GM19240 (cell line): ENCODE results near the gene STX4.
A peak's percentile ranks its signal among the peaks of the same experiment; 100 is the strongest.

ENCODE experiments used
- DNase-seq: peaks from one replicate; pipeline ENCODE4 v3.0.0; 2011; ENCODE audit warnings: low spot score; ENCODE audit not compliant: insufficient read length

STX4 gene

DNA sequence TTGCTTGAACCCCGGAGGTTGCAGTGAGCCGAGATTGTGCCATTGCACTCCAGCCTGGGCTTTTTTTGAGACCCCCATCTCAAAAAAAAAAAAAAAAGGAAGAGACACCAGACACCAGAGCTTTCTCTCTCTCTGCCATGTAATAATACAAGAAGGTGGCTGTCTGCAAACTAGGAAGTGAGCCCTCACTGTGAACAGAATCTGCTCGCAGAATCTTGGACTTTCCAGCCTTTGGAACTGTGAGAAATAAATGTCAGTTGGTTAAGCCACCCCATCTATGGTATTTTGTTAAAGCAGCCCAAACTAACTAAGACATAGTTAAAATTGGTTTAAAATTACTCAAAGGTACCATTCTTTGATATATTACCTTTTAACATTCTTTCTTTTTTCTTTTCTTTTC, 12.8 kb upstream of the STX4 start:
- no peak for DNase-seq

DNA sequence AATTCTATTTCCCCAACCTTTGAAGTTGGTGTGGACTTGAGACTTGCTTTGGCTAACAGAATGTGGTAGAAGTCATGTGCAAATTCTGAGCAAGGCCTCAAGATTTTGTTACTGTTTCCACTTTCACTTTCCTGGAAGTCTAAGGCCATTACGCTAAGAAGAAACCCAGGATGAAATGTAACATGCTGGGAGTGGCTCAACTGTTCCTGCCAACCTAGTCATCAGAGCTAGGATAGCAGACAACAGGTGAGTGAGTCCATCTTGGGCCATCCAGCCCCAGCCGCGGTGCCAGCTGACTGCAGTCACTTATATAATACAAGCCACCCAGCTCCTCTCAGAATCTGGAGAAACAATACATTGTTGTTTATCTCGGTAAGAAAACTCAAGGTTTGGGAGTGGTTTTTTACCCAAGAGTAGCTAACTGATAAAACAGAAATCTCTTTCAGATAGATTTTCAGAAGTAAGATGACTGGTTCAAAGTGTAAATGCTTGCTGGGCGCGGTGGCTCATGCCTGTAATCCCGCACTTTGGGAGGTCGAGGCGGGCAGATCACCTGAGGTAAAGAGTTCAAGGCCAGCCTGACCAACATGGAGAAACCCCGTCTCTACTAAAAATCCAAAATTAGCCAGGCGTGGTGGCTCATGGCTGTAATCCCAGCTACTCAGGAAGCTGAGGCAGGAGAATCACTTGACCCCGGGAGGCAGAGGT, 10.7 kb upstream of the STX4 start:
- DNase-seq = no peak

DNA sequence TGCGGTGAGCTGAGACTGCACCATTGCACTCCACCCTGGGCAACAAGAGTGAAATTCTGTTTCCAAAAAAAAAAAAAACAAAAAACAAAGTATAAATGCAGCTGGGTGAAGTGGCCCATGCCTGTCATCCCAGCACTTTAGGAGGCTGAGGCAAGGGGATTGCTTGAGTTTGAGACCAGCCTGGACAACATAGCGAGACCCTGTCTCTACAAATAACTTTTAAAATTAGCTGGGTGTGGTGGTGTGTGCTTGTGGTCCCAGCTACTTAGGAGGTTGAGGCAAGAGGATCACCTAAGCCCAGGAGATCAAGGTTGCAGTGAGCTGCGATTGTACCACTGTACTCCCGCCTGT, 10.1 kb upstream of the STX4 start:
- DNase-seq = no peak

DNA sequence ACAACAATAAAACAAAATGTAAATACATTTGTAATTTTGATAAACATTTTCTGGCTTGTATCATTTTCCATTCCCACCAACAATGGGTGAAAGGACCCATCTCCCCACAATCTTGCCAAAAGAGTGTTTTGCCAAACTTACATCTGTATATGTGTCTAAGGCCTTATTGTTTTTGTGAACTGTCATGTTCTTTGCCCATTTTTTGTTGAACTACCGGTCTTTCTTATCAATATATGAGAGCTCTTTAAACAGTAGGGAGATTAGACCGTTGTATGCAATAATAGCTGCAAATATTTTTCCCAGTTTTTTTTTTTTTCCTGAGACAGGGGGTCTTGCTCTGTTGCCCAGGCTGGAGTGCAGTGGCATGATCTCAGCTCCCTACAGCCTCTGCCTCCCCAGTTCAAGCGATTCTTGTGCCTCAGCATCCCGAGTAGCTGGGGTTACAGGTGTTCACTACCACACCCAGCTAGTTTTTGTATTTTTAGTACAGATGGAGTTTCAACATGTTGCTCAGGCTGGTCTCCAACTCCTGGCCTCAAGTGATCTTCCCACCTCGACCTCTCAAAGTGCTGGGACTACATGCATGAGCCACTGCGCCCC, 9.6 kb upstream of the STX4 start:
- DNase-seq = no peak

DNA sequence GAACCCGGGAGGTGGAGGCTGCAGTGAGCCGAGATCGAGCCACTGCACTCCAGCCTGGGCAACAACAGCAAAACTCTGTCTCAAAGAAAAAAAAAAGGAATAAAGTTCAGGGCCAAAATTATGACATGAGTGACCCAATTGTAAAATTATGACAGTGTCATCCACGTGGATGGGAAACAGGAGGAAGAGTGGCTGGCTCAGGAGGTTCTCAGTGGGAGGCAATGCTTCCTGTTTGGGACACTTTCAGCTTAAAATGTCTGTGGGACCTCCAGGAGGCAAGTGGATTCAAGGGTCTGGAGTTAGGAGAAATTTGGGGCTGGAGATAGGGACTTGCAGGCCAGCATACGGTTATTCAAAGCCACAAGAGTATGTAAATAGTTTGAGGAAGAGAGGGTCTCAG, 8.0 kb upstream of the STX4 start:
- no peak for DNase-seq

DNA sequence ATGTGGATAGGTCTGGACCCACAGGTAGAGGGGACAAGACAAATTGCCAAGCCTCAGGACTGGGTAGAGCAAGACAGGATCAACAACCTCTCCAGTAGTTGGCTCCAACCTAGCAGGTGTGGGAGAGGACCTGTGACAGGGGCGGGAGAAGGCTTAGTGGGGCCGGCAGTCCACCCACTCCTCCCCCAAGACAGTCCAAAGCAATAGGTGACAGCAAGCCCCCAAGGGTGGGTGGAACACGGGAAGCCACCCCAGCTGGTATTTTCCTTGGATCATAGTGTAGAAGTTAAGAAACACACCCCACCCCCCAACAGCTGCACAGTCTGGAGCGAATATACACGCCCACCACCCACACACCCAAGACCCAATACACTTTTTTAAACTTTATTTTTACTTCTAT, 4.1 kb upstream of the STX4 start:
- DNase-seq = no peak

- no peak for DNase-seq
Measured at GRCh38 chr16:31031276-31031675, 2.1 kb upstream of the STX4 start.

DNA sequence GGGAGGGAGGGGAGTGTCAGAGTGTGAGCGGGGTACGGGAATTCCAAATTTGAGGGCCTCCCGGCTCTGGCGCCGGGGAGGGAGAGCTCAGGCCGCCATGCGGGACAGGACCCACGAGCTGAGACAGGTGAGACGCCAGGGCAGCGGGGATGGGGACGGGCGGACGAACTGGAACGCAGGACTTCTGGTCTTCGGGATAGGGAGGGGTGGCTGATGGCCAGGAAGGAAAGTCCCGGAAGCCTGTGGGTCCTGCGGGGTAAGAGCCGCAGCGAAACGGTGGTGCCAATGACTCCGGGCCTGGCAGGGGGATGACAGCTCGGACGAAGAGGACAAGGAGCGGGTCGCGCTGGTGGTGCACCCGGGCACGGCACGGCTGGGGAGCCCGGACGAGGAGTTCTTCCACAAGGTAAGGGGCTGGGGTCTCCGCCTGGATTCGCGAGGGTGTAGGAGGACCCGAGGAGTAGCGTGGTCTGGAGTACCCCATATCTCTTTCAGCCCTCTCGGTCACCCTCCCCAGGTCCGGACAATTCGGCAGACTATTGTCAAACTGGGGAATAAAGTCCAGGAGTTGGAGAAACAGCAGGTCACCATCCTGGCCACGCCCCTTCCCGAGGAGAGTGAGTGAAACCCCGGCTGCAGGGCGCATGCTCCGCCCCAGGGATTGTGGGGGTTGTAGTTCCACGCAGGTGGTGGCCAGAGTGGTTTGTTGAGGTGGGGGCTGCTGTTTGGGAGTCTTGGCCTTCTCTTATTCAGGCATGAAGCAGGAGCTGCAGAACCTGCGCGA, 543 bp downstream of the STX4 start:
- DNase-seq = peak; percentile 95

GRCh38 chr16:31036691-31037090, 3.3 kb downstream of the STX4 start:
- DNase-seq = no peak

DNA sequence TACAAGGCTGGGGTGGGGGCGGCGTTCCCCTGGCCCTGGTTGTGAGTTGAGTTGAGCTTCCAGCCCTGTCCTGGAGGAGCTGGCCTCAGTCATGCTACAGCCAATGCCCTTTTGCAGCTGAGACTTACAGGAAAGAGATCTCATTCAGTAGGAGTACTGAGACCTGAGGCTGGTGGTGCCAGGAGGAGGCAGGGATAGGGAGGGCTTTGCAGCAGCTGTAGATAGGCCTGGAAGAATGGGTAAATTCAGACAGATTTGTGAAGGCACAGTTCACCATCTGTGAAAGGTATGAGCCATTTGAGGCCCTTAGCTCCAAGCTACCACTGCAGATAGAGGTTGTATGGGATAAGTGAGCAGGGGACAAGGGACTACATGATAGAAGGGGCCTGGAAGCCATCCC, 5.6 kb downstream of the STX4 start:
- no peak for DNase-seq

GRCh38 chr16:31042866-31043265, 9.5 kb downstream of the STX4 start:
- no peak for DNase-seq

- DNase-seq = no peak
Measured at GRCh38 chr16:31043352-31043751, 10.0 kb downstream of the STX4 start.

GRCh38 chr16:31043898-31044481, 10.6 kb downstream of the STX4 start:
- DNase-seq = no peak

DNA sequence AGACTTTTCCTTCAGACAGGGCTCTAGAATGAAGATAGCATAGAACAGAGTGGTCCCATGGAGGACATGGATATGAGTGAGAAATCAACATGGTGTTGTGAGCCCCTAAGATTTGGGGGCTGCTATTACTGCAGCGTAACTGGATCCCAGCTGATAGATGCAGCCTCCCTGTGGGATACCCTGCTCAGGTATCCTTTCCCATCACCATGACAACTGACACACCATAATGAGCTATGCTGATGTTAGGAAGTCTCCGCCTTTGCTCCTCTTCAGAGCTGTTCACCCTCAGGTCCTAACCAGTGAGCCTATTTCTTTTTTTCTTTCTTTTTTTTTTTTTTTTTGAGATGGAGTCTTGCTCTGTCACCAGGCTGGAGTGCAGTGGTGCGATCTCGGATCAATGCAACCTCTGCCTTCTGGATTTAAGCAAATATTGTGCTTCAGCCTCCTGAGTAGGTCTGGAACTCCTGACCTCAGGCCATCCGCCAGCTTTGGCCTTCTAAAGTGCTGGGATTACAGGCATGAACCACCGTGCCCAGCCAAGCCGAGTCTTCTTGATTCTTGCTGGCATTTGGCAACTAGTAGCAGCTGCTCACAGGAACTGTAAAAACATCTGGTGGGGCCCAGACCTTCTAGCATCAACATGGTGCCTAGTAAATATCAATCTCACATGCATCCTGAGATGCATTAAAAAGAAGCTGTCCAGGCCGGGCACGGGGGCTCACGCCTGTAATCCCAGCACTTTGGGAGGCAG, 17.1 kb downstream of the STX4 start:
- no peak for DNase-seq

GRCh38 chr16:31052114-31052513, 18.8 kb downstream of the STX4 start:
- no peak for DNase-seq

- DNase-seq = no peak
Measured at GRCh38 chr16:31055613-31056012, 22.3 kb downstream of the STX4 start.

GRCh38 chr16:31061126-31061812, 27.9 kb downstream of the STX4 start:
- no peak for DNase-seq

- no peak for DNase-seq
Measured at GRCh38 chr16:31061813-31062440, 28.6 kb downstream of the STX4 start.

DNA sequence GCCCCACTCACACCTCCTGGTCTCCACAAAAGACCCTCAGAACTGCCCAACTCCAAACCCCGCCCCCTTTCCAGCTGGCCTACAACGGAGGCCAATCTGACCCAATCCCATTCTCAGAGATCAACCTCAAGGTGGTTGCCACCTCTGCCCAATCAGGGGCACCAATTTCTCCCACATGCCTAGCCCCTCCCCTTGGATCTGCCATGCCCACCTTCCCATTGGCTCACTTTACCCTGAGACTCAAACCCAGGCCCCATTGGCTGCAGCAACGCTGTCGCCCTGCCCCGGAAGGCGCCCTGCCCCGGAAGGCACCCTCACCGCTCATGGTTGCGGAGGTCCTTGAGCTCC, 30.1 kb downstream of the STX4 start:
- no peak for DNase-seq

- no peak for DNase-seq
Measured at GRCh38 chr16:31063843-31064611, 30.7 kb downstream of the STX4 start.
